H1 (cell line): ENCODE data around the gene SPSB3. TPM values are rescaled to one million over a fixed set of nuclear protein-coding genes. Genes with fewer than 3 reads are reported as not detected.

Experiments
- CBX5 ChIP-seq: fragments of 300-800, 300-1000 bp; sonication (generic); IDR thresholded peaks from 2 replicates; pipeline ENCODE4 v1.7.1; 2016; ENCODE audit warnings: antibody characterized with exemption, low read length, low read depth
- FOSL1 ChIP-seq: IDR thresholded peaks from 2 replicates; pipeline ENCODE4 v1.6.1; 2011; ENCODE audit warnings: mild to moderate bottlenecking, low read depth, low read length, moderate library complexity; ENCODE audit not compliant: insufficient read depth
- KDM5A ChIP-seq: fragments of 200-600 bp; IDR thresholded peaks from 2 replicates; pipeline ENCODE4 v1.7.1; 2012; ENCODE audit warnings: mild to moderate bottlenecking, low read length, inconsistent platforms, mixed read lengths
- SAP30 ChIP-seq: fragments of 300-600 bp; sonication (generic); IDR thresholded peaks from 2 replicates; pipeline ENCODE4 v1.7.1; 2012; ENCODE audit warnings: low read length, moderate library complexity, mild to moderate bottlenecking, inconsistent platforms; ENCODE audit not compliant: insufficient read depth, insufficient replicate concordance
- SP2 ChIP-seq: IDR thresholded peaks from 2 replicates; pipeline ENCODE4 v1.6.1; 2012; ENCODE audit warnings: mild to moderate bottlenecking, low read length, inconsistent platforms
- YY1 ChIP-seq: IDR thresholded peaks from 2 replicates; pipeline ENCODE4 v1.6.1; 2011; ENCODE audit warnings: low read depth, mild to moderate bottlenecking, low read length
- polyA plus RNA-seq, 7 experiments: library from polyadenylated mRNA; depleted of rRNA in 3 of 7; stranded (reverse) in 5 of 7; unstranded in 2 of 7; fragments of >200 nt in 5 of 7; fragments of 200-250 nt in 2 of 7; gene quantifications; 1 replicate in 5 of 7; 2 replicates in 1 of 7; 4 replicates in 1 of 7; pipeline versions ENCODE4 v1.2.1 to v1.2.3, GENCODE V29; 2011 to 2013; ENCODE audit warnings: missing spikeins in 2 of 7, mixed read lengths in 2 of 7
- total RNA-seq: library from RNA; stranded (reverse); fragmentation: NEBNext Ultra II Directional; extraction: Animal tissue kit (Norgen Biotek cat#: 25700); gene quantifications from 2 replicates; pipeline ENCODE4 v1.2.1, GENCODE V29; 2021
- TF ChIP-seq, protein P1 (sequence below): fragments of 300-600 bp; sonication (generic); IDR thresholded peaks from 2 replicates; pipeline ENCODE4 v1.7.1; 2012; ENCODE audit warnings: low read length, moderate library complexity, mild to moderate bottlenecking, inconsistent platforms; ENCODE audit not compliant: insufficient replicate concordance

The SPSB3 gene
- total and polyA plus RNA-seq, 2 of the 8 experiments (the other 6 are each of a cell fraction or from before 2014, with no cell fraction given) = 22.5 to 37.8 TPM

DNA sequence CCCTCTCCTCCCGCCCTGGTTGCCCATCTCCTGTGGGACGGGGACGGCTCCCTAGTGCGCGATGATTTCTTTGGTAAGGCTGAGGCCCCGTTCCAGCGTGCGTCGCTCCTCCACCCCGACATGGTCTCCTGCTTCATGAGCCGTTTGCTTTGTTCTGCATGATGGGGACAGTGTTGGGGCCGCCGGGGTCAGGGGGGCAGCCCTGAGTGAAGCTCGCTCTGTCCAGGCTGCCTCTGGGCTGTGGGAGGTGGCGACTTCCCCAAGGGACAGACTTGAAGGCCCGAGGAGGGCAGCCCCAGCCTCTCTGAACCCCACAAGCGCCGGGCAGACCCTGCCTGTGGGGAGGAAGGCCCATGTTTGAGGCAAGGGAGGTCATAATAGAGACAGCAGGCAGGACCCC lies 23.4 kb downstream of the SPSB3 start (continued):
- TF ChIP-seq, protein P1, sequence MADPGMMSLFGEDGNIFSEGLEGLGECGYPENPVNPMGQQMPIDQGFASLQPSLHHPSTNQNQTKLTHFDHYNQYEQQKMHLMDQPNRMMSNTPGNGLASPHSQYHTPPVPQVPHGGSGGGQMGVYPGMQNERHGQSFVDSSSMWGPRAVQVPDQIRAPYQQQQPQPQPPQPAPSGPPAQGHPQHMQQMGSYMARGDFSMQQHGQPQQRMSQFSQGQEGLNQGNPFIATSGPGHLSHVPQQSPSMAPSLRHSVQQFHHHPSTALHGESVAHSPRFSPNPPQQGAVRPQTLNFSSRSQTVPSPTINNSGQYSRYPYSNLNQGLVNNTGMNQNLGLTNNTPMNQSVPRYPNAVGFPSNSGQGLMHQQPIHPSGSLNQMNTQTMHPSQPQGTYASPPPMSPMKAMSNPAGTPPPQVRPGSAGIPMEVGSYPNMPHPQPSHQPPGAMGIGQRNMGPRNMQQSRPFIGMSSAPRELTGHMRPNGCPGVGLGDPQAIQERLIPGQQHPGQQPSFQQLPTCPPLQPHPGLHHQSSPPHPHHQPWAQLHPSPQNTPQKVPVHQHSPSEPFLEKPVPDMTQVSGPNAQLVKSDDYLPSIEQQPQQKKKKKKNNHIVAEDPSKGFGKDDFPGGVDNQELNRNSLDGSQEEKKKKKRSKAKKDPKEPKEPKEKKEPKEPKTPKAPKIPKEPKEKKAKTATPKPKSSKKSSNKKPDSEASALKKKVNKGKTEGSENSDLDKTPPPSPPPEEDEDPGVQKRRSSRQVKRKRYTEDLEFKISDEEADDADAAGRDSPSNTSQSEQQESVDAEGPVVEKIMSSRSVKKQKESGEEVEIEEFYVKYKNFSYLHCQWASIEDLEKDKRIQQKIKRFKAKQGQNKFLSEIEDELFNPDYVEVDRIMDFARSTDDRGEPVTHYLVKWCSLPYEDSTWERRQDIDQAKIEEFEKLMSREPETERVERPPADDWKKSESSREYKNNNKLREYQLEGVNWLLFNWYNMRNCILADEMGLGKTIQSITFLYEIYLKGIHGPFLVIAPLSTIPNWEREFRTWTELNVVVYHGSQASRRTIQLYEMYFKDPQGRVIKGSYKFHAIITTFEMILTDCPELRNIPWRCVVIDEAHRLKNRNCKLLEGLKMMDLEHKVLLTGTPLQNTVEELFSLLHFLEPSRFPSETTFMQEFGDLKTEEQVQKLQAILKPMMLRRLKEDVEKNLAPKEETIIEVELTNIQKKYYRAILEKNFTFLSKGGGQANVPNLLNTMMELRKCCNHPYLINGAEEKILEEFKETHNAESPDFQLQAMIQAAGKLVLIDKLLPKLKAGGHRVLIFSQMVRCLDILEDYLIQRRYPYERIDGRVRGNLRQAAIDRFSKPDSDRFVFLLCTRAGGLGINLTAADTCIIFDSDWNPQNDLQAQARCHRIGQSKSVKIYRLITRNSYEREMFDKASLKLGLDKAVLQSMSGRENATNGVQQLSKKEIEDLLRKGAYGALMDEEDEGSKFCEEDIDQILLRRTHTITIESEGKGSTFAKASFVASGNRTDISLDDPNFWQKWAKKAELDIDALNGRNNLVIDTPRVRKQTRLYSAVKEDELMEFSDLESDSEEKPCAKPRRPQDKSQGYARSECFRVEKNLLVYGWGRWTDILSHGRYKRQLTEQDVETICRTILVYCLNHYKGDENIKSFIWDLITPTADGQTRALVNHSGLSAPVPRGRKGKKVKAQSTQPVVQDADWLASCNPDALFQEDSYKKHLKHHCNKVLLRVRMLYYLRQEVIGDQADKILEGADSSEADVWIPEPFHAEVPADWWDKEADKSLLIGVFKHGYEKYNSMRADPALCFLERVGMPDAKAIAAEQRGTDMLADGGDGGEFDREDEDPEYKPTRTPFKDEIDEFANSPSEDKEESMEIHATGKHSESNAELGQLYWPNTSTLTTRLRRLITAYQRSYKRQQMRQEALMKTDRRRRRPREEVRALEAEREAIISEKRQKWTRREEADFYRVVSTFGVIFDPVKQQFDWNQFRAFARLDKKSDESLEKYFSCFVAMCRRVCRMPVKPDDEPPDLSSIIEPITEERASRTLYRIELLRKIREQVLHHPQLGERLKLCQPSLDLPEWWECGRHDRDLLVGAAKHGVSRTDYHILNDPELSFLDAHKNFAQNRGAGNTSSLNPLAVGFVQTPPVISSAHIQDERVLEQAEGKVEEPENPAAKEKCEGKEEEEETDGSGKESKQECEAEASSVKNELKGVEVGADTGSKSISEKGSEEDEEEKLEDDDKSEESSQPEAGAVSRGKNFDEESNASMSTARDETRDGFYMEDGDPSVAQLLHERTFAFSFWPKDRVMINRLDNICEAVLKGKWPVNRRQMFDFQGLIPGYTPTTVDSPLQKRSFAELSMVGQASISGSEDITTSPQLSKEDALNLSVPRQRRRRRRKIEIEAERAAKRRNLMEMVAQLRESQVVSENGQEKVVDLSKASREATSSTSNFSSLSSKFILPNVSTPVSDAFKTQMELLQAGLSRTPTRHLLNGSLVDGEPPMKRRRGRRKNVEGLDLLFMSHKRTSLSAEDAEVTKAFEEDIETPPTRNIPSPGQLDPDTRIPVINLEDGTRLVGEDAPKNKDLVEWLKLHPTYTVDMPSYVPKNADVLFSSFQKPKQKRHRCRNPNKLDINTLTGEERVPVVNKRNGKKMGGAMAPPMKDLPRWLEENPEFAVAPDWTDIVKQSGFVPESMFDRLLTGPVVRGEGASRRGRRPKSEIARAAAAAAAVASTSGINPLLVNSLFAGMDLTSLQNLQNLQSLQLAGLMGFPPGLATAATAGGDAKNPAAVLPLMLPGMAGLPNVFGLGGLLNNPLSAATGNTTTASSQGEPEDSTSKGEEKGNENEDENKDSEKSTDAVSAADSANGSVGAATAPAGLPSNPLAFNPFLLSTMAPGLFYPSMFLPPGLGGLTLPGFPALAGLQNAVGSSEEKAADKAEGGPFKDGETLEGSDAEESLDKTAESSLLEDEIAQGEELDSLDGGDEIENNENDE = no peak
- TF ChIP-seq KDM5A (no peak), YY1 (no peak), SP2 (no peak), CBX5 (no peak), SAP30 (no peak), FOSL1 (no peak)
